Endothelial cell of umbilical vein (primary cell): ENCODE data around the gene PLD6. TPM values are rescaled to one million over a fixed set of nuclear protein-coding genes. Genes with fewer than 3 reads are reported as not detected.

ENCODE experiments used
- BruUV-seq: library from RNA; stranded (reverse); fragments of 400-500 nt; replicated peaks from 2 replicates; lab custom pipeline; 2021; lab: Mats Ljungman, UMichigan
- CTCF ChIA-PET: fragments of 300-600, 350-600 bp; sonication (Branson Sonifier 250); formaldehyde crosslinking; loops from one replicate; lab custom pipeline; 2021; ENCODE audit warnings: antibody characterized with exemption, inconsistent platforms; lab: Charles Lee
- POLR2A ChIA-PET: fragments of 300-600, 350-600 bp; sonication (Branson Sonifier 250); formaldehyde crosslinking; loops from one replicate; lab custom pipeline; 2021; ENCODE audit warnings: antibody characterized with exemption, inconsistent platforms; lab: Charles Lee
- DNase-seq: peaks from one replicate; pipeline ENCODE4 v3.0.0-alpha.2; 2011; ENCODE audit warnings: low read depth, low spot score
- FAIRE-seq: peaks from 2 replicates; lab custom pipeline; 2011; peaks lifted over from hg19 to GRCh38; lab: Jason Lieb, UNC
- H2AFZ ChIP-seq: 2 replicates; pipeline ENCODE4 v1.6.0; 2012; ENCODE audit warnings: low read depth, low read length, control low read depth, inconsistent platforms
- H3K27ac ChIP-seq: 2 replicates; pipeline ENCODE4 v1.5.1; 2011; ENCODE audit warnings: low read depth, mild to moderate bottlenecking, control low read depth, low read length, moderate library complexity; ENCODE audit not compliant: insufficient read depth
- H3K27me3 ChIP-seq, 2 experiments: 2 replicates each; pipeline versions ENCODE4 v1.6.0 to v1.6.1; 2011; ENCODE audit warnings: low read length in 2 of 2, mixed read lengths in 1 of 2; ENCODE audit not compliant: control insufficient read depth in 2 of 2, insufficient read depth in 2 of 2
- H3K36me3 ChIP-seq, 2 experiments: 2 replicates in 1 of 2; 3 replicates in 1 of 2; pipeline ENCODE4 v1.5.1; 2011; ENCODE audit warnings: low read length in 2 of 2, mild to moderate bottlenecking in 1 of 2, moderate library complexity in 1 of 2; ENCODE audit not compliant: control insufficient read depth in 2 of 2, insufficient read depth in 2 of 2; ENCODE audit errors: extremely low read depth in 1 of 2
- H3K4me1 ChIP-seq: 3 replicates; pipeline ENCODE4 v1.5.1; 2011; ENCODE audit warnings: mild to moderate bottlenecking, low read length; ENCODE audit not compliant: control insufficient read depth, insufficient read depth; ENCODE audit errors: extremely low read depth
- H3K4me2 ChIP-seq: 2 replicates; pipeline ENCODE4 v1.6.1; 2011; ENCODE audit warnings: low read length, control low read depth, mixed read lengths; ENCODE audit not compliant: insufficient read depth
- H3K4me3 ChIP-seq, 3 experiments: fragments of 200-600 bp in 1 of 3; sonication (generic), shearing (Covaris generic) in 1 of 3; replicated peaks in 1 of 3; 2 replicates each; pipeline ENCODE4 v1.5.1; 2011 to 2016; ENCODE audit warnings: control low read depth in 3 of 3, low read length in 3 of 3, mild to moderate bottlenecking in 2 of 3, inconsistent platforms in 1 of 3, low read depth in 1 of 3, moderate library complexity in 1 of 3; ENCODE audit not compliant: insufficient read depth in 1 of 3
- H3K79me2 ChIP-seq: 2 replicates; pipeline ENCODE4 v1.6.0; 2012; ENCODE audit warnings: low read length, inconsistent platforms; ENCODE audit not compliant: control insufficient read depth, insufficient read depth
- H3K9ac ChIP-seq: replicated peaks from 2 replicates; pipeline ENCODE3; 2011; ENCODE audit warnings: low read length, control low read depth; ENCODE audit not compliant: insufficient read depth; ENCODE audit errors: extremely low read depth
- H3K9me1 ChIP-seq: replicated peaks from 3 replicates; pipeline ENCODE4 v1.6.0; 2011; ENCODE audit warnings: mild to moderate bottlenecking, low read length; ENCODE audit not compliant: control insufficient read depth, insufficient read depth; ENCODE audit errors: extremely low read depth
- H3K9me3 ChIP-seq: replicated peaks from 2 replicates; pipeline ENCODE4 v1.5.1; 2012; ENCODE audit warnings: low read length, inconsistent platforms; ENCODE audit not compliant: control insufficient read depth, insufficient read depth
- H4K20me1 ChIP-seq: replicated peaks from 2 replicates; pipeline ENCODE3; 2011; ENCODE audit warnings: mild to moderate bottlenecking, low read length; ENCODE audit not compliant: control insufficient read depth, insufficient read depth; ENCODE audit errors: extremely low read depth
- FOS ChIP-seq: IDR thresholded peaks from 2 replicates; pipeline ENCODE4 v1.6.1; 2011; ENCODE audit warnings: mild to moderate bottlenecking, low read length, moderate library complexity, borderline replicate concordance; ENCODE audit not compliant: insufficient read depth
- GATA2 ChIP-seq: IDR thresholded peaks from 2 replicates; pipeline ENCODE4 v1.7.0; 2011; ENCODE audit warnings: low read depth, mild to moderate bottlenecking, moderate library complexity, mixed read lengths, low read length; ENCODE audit not compliant: insufficient read length, insufficient read depth
- JUN ChIP-seq: IDR thresholded peaks from 2 replicates; pipeline ENCODE4 v1.6.1; 2011; ENCODE audit warnings: borderline replicate concordance, low read depth; ENCODE audit not compliant: insufficient read length, insufficient read depth
- MAX ChIP-seq: IDR thresholded peaks from 2 replicates; pipeline ENCODE4 v1.6.1; 2011; ENCODE audit not compliant: insufficient read depth, insufficient read length
- POLR2AphosphoS5 ChIP-seq: IDR thresholded peaks from 2 replicates; pipeline ENCODE4 v1.6.1; 2012; ENCODE audit warnings: low read depth, mild to moderate bottlenecking, control low read depth, low read length, moderate library complexity; ENCODE audit not compliant: insufficient read depth
- dilution Hi-C: fragments of 300-500 bp; cut with MboI; formaldehyde crosslinking; loops from one replicate; pipeline ENCODE4 v1.15.0; 2019; ENCODE audit warnings: low sequenced_read_pairs; ENCODE audit not compliant: extremely low pct_ligation_motif_present
- intact Hi-C: fragments of 100-400 bp; cut with micrococcal nuclease; formaldehyde crosslinking; loops from one replicate; pipeline ENCODE4 v1.10.0; 2022
- polyA plus RNA-seq, 4 experiments: library from polyadenylated mRNA; depleted of rRNA in 3 of 4; stranded (reverse) in 3 of 4; unstranded in 1 of 4; fragments of >200 nt; gene quantifications; 2 replicates each; pipeline versions ENCODE4 v1.2.1 to v1.2.3, GENCODE V29; 2011 to 2012; ENCODE audit warnings: missing spikeins in 1 of 4
- total RNA-seq: library from RNA; stranded (reverse); gene quantifications from 2 replicates; pipeline ENCODE4 v1.2.3, GENCODE V29; 2021

Gene PLD6
- total and polyA plus RNA-seq, 2 donors (not counting 3 experiments of a cell fraction or from before 2014, with no cell fraction given) = 2.9 to 4.4 TPM

GRCh38 chr17:17153709-17154108 lies 52.4 kb downstream of the PLD6 start:
- TF ChIP-seq POLR2AphosphoS5 = no peak
- TF ChIP-seq GATA2 = no peak
- Histone ChIP-seq H3K27ac (no peak overlapping the region), H3K4me1 (peaks cover 24% of the 10 kb centered on the region), H3K79me2 (peaks cover 3% of the 10 kb centered on the region), H3K4me3 (no peak overlapping the region), H3K27me3 (no peaks in the 10 kb centered on the region), H3K9me3 (no peaks in the 10 kb centered on the region), H3K36me3 (peaks cover 29 to 51% of the 10 kb centered on the region in 2 experiments), H4K20me1 (no peaks in the 10 kb centered on the region), H3K9ac (no peak overlapping the region), H3K9me1 (no peaks in the 10 kb centered on the region), H3K4me2 (no peak overlapping the region), H2AFZ (no peak overlapping the region)
- no peak for FAIRE-seq
- dilution Hi-C loops (no loop called here), intact Hi-C loops (no loop called here)
- CTCF ChIA-PET = interaction anchor here (3.1 kb wide), 1 partner anchor 12 kb away, joined by 40 read pairs; no protein-coding TSS in a partner anchor
- no peak for DNase-seq
- POLR2A ChIA-PET = no interaction called here
- no TSS peak for BruUV-seq

GRCh38 chr17:17153071-17153470 lies 53.1 kb downstream of the PLD6 start:
- H2AFZ ChIP-seq = no peak overlapping the region
- H4K20me1 ChIP-seq = no peaks in the 10 kb centered on the region
- no peak overlapping the region for H3K4me2 ChIP-seq
- FAIRE-seq (no peak), DNase-seq (no peak)
- no peaks in the 10 kb centered on the region for H3K27me3 ChIP-seq
- H3K9me3 ChIP-seq = no peaks in the 10 kb centered on the region
- H3K79me2 ChIP-seq = peaks cover 3% of the 10 kb centered on the region
- dilution Hi-C loops (no loop called here), intact Hi-C loops (no loop called here)
- no peak overlapping the region for H3K27ac ChIP-seq
- no peak overlapping the region for H3K4me3 ChIP-seq
- TF ChIP-seq MAX = no peak
- no peak for TF ChIP-seq FOS
- no peak for TF ChIP-seq JUN
- CTCF ChIA-PET = interaction anchor here (3.1 kb wide), 1 partner anchor 11 kb away, joined by 40 read pairs; no protein-coding TSS in a partner anchor
- POLR2A ChIA-PET = no interaction called here
- no TSS peak for BruUV-seq
- no peak overlapping the region for H3K9ac ChIP-seq
- no peaks in the 10 kb centered on the region for H3K9me1 ChIP-seq
- peaks cover 24% of the 10 kb centered on the region for H3K4me1 ChIP-seq
- peaks cover 27 to 49% of the 10 kb centered on the region in 2 experiments for H3K36me3 ChIP-seq
